ENCODE data around the gene JAML. TPM values are rescaled to one million over a fixed set of nuclear protein-coding genes. Genes with fewer than 3 reads are reported as not detected.

The JAML gene
- total RNA-seq, 1 experiment from 2014 or later = not detected

GRCh38 chr11:118153976-118154375, 70.8 kb downstream of the JAML start:
- Mint-ChIP-seq H3K27me3 (ENCODE audit: unreplicated experiment) (peaks cover 91% of the 10 kb centered on the region), H3K36me3 (ENCODE audit: insufficient read depth, unreplicated experiment) (no peaks in the 10 kb centered on the region), H3K9me3 (ENCODE audit: low read depth, unreplicated experiment) (no peaks in the 10 kb centered on the region), H3K27ac (ENCODE audit: unreplicated experiment) (no peak overlapping the region), H3K4me1 (ENCODE audit: low read depth, unreplicated experiment) (no peaks in the 10 kb centered on the region), H3K4me3 (ENCODE audit: low read depth, unreplicated experiment) (peak overlapping the region; percentile 54)
- no peak for TF ChIP-seq CTCF (IDR thresholded peaks at IDR 0.05; ENCODE audit: unreplicated experiment)
- DNase-seq = no peak
- CTCF ChIA-PET = no interaction called here
- no TSS peak for BruUV-seq (replicated peaks)
- intact Hi-C loops (cut with micrococcal nuclease; ENCODE audit: unreplicated experiment) = no loop called here

- no peaks in the 10 kb centered on the region for H3K4me1 Mint-ChIP-seq (ENCODE audit: low read depth, unreplicated experiment)
- CTCF ChIA-PET = no interaction called here
- no peaks in the 10 kb centered on the region for H3K36me3 Mint-ChIP-seq (ENCODE audit: insufficient read depth, unreplicated experiment)
- H3K27me3 Mint-ChIP-seq (ENCODE audit: unreplicated experiment) = peaks cover 87% of the 10 kb centered on the region
- no peak for DNase-seq
- H3K27ac Mint-ChIP-seq (ENCODE audit: unreplicated experiment) = no peak overlapping the region
- BruUV-seq (replicated peaks) = no TSS peak
- H3K4me3 Mint-ChIP-seq (ENCODE audit: low read depth, unreplicated experiment) = peak overlapping the region; percentile 54
- intact Hi-C loops (cut with micrococcal nuclease; ENCODE audit: unreplicated experiment) = no loop called here
- no peaks in the 10 kb centered on the region for H3K9me3 Mint-ChIP-seq (ENCODE audit: low read depth, unreplicated experiment)
- no peak for TF ChIP-seq CTCF (IDR thresholded peaks at IDR 0.05; ENCODE audit: unreplicated experiment)
Measured at GRCh38 chr11:118153516-118153915, 71.3 kb downstream of the JAML start.

- TF ChIP-seq CTCF (IDR thresholded peaks at IDR 0.05; ENCODE audit: unreplicated experiment) = no peak
- no TSS peak for BruUV-seq (replicated peaks)
- Mint-ChIP-seq H3K36me3 (ENCODE audit: insufficient read depth, unreplicated experiment) (no peaks in the 10 kb centered on the region), H3K27me3 (ENCODE audit: unreplicated experiment) (peaks cover 80% of the 10 kb centered on the region), H3K9me3 (ENCODE audit: low read depth, unreplicated experiment) (no peaks in the 10 kb centered on the region), H3K4me1 (ENCODE audit: low read depth, unreplicated experiment) (no peaks in the 10 kb centered on the region), H3K27ac (ENCODE audit: unreplicated experiment) (no peak within 1 kb of the TSS), H3K4me3 (ENCODE audit: low read depth, unreplicated experiment) (peak within 1 kb of the TSS; percentile 54)
- CTCF ChIA-PET = no interaction called here
- intact Hi-C loops (cut with micrococcal nuclease; ENCODE audit: unreplicated experiment) = no loop called here
- DNase-seq = peak; percentile 31
Measured at GRCh38 chr11:118152552-118153471, 72.0 kb downstream of the JAML start, which contains the start of gene SCN4B. Gene SCN4B, minus strand, starts transcription at chr11:118152823. Its CDS starts 150 bp downstream, at chr11:118152673.

- Mint-ChIP-seq H3K27me3 (ENCODE audit: unreplicated experiment) (peaks cover 72% of the 10 kb centered on the region), H3K27ac (ENCODE audit: unreplicated experiment) (no peak overlapping the region), H3K4me1 (ENCODE audit: low read depth, unreplicated experiment) (no peaks in the 10 kb centered on the region), H3K4me3 (ENCODE audit: low read depth, unreplicated experiment) (peak overlapping the region; percentile 54), H3K36me3 (ENCODE audit: insufficient read depth, unreplicated experiment) (no peaks in the 10 kb centered on the region), H3K9me3 (ENCODE audit: low read depth, unreplicated experiment) (no peaks in the 10 kb centered on the region)
- intact Hi-C loops (cut with micrococcal nuclease; ENCODE audit: unreplicated experiment) = no loop called here
- no peak for DNase-seq
- CTCF ChIA-PET = no interaction called here
- no TSS peak for BruUV-seq (replicated peaks)
- no peak for TF ChIP-seq CTCF (IDR thresholded peaks at IDR 0.05; ENCODE audit: unreplicated experiment)
Measured at GRCh38 chr11:118152020-118152551, 72.7 kb downstream of the JAML start.
